Cardiac muscle cell (in vitro differentiated cells and primary cell): ENCODE results near the gene FANCE. TPM values are rescaled to one million over a fixed set of nuclear protein-coding genes. Genes with fewer than 3 reads are reported as not detected.

Source experiments
- DNase-seq, 2 donors: peaks; one replicate each; pipeline versions ENCODE4 v3.0.0 to v3.0.0-alpha.2; 2010 to 2017; ENCODE audit warnings: low read depth in 1 of 2, low spot score in 1 of 2
- H3K27ac ChIP-seq: fragments of 200-600 bp; sonication (generic); 2 replicates; pipeline ENCODE4 v1.5.1; 2016
- H3K27me3 ChIP-seq: fragments of 200-600 bp; sonication (generic); 2 replicates; pipeline ENCODE4 v1.6.0; 2016; ENCODE audit warnings: control low read depth
- H3K36me3 ChIP-seq: fragments of 200-600 bp; sonication (generic); 2 replicates; pipeline ENCODE4 v1.5.1; 2016; ENCODE audit warnings: control low read depth
- H3K4me1 ChIP-seq: fragments of 200-600 bp; sonication (generic); 2 replicates; pipeline ENCODE4 v1.8.1; 2017; ENCODE audit warnings: low read depth, mild to moderate bottlenecking, mixed run types
- H3K4me3 ChIP-seq: fragments of 200-600 bp; sonication (generic); 2 replicates; pipeline ENCODE4 v1.5.1; 2016; ENCODE audit warnings: mild to moderate bottlenecking
- H3K9me3 ChIP-seq: fragments of 200-600 bp; sonication (generic); 2 replicates; pipeline ENCODE4 v1.5.1; 2017; ENCODE audit warnings: low read depth, mild to moderate bottlenecking, control low read depth
- polyA plus RNA-seq: library from polyadenylated mRNA; unstranded; fragments of >200 nt; fragmentation: Nextera tagmentation; extraction: Ambion mirVana; gene quantifications from 2 replicates; pipeline ENCODE4 v1.2.1, GENCODE V29; 2016
- total RNA-seq: library from RNA; depleted of rRNA; stranded (reverse); fragments of >200 nt; gene quantifications from 2 replicates; pipeline ENCODE4 v1.2.3, GENCODE V29; 2016
- TF ChIP-seq, protein P1 (sequence below): IDR thresholded peaks from 2 replicates; pipeline ENCODE4 v1.5.1; 2012; ENCODE audit warnings: low read depth, mild to moderate bottlenecking, low read length

The FANCE gene
- total and polyA plus RNA-seq, 2 experiments from 2014 or later = 19.4 to 28.1 TPM

DNA sequence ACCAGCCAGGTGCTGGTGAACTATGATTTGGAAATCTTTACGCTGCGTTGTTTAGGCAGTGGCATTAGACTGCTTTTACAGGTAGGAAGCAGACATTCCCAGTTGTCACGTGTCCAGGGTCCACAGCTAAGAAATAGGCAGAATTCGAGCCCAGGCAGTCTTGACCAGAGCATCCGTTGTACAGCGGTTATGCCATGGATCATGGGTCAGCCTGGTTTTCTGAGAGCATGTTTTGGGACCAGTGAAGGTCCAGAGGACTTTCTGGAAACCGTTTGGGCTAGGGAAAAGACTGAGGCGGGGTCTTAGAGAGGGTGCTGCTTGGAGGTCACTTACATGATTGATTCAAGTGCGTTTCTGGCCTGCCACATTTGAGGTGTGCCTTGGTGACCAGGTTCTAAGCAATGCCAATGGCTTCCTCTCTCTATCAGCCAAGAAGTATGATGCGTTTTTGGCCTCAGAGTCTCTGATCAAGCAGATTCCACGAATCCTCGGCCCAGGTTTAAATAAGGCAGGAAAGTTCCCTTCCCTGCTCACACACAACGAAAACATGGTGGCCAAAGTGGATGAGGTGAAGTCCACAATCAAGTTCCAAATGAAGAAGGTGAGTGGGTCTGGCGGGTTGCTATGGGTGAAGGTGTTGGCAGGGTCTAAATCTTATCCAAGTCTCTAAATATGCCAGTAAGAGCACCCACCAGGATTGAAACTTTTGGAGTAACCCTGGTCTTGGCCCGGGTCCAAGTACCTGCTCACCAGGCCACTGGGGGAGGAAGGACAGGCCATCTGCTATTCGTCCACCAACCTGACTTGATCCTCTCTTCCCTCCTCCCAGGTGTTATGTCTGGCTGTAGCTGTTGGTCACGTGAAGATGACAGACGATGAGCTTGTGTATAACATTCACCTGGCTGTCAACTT lies 17.9 kb downstream of the FANCE start:
- no peaks in the 10 kb centered on the region for H3K9me3 ChIP-seq
- H3K4me3 ChIP-seq = peak overlapping the region; percentile 58
- TF ChIP-seq, protein P1, sequence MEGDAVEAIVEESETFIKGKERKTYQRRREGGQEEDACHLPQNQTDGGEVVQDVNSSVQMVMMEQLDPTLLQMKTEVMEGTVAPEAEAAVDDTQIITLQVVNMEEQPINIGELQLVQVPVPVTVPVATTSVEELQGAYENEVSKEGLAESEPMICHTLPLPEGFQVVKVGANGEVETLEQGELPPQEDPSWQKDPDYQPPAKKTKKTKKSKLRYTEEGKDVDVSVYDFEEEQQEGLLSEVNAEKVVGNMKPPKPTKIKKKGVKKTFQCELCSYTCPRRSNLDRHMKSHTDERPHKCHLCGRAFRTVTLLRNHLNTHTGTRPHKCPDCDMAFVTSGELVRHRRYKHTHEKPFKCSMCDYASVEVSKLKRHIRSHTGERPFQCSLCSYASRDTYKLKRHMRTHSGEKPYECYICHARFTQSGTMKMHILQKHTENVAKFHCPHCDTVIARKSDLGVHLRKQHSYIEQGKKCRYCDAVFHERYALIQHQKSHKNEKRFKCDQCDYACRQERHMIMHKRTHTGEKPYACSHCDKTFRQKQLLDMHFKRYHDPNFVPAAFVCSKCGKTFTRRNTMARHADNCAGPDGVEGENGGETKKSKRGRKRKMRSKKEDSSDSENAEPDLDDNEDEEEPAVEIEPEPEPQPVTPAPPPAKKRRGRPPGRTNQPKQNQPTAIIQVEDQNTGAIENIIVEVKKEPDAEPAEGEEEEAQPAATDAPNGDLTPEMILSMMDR = no peak
- peaks cover 34% of the 10 kb centered on the region for H3K36me3 ChIP-seq
- peaks cover 16% of the 10 kb centered on the region for H3K4me1 ChIP-seq
- DNase-seq = peak; percentile 34 to 44
- H3K27me3 ChIP-seq = no peaks in the 10 kb centered on the region
- peak overlapping the region; percentile 85 for H3K27ac ChIP-seq

DNA sequence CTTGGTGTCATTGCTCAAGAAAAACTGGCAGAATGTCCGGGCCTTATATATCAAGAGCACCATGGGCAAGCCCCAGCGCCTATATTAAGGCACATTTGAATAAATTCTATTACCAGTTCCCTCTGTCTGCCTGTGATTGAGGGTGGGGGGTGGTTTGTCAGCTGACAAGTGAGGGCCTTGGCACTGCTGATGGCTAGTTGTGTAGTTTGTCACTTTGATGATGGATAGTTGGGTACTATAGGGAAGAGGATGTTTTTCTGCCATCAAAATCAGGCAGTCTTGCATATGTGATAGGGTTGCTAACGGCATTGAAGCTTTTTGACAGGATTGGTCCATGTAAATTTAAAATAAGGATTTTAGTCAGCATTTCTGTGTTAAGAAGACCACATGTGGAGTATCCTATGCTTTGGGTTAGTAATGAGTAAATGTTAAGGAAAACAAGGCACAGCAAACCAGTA lies 18.6 kb downstream of the FANCE start:
- H3K9me3 ChIP-seq = no peaks in the 10 kb centered on the region
- peak overlapping the region; percentile 85 for H3K27ac ChIP-seq
- no peaks in the 10 kb centered on the region for H3K27me3 ChIP-seq
- TF ChIP-seq, protein P1 = no peak
- peaks cover 16% of the 10 kb centered on the region for H3K4me1 ChIP-seq
- DNase-seq = no peak
- H3K36me3 ChIP-seq = peaks cover 29% of the 10 kb centered on the region
- no peak overlapping the region for H3K4me3 ChIP-seq

DNA sequence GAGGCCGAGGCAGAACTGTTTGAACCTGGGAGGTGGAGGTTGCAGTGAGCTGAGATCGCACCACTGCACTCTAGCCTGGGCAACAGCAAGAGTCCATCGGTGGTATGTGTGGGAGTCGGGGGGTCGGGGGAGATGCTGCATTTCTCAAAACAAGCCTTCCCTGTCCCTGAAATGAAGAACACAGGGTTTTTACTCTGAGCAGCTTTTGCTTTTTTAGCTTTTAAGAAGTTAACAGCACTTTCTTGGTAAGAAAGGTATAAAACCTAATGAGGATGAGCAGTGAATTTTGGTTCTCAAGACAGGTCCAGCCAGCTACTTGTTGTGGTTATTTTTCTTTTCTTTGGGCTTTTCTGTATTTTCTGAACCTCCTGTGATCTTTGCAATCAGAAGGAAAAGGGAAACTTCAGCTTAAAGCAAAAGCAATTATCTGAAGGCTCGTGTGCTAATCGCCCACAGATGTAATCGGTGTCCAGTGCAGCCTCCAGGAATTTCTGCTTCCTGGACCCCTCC lies 19.8 kb downstream of the FANCE start:
- H3K4me1 ChIP-seq = peaks cover 16% of the 10 kb centered on the region
- TF ChIP-seq, protein P1 = no peak
- H3K36me3 ChIP-seq = peaks cover 27% of the 10 kb centered on the region
- no peaks in the 10 kb centered on the region for H3K9me3 ChIP-seq
- DNase-seq = peak in 1 of 2 donors; percentile 21
- H3K4me3 ChIP-seq = no peak overlapping the region
- H3K27ac ChIP-seq = peak overlapping the region; percentile 62
- no peaks in the 10 kb centered on the region for H3K27me3 ChIP-seq

DNA sequence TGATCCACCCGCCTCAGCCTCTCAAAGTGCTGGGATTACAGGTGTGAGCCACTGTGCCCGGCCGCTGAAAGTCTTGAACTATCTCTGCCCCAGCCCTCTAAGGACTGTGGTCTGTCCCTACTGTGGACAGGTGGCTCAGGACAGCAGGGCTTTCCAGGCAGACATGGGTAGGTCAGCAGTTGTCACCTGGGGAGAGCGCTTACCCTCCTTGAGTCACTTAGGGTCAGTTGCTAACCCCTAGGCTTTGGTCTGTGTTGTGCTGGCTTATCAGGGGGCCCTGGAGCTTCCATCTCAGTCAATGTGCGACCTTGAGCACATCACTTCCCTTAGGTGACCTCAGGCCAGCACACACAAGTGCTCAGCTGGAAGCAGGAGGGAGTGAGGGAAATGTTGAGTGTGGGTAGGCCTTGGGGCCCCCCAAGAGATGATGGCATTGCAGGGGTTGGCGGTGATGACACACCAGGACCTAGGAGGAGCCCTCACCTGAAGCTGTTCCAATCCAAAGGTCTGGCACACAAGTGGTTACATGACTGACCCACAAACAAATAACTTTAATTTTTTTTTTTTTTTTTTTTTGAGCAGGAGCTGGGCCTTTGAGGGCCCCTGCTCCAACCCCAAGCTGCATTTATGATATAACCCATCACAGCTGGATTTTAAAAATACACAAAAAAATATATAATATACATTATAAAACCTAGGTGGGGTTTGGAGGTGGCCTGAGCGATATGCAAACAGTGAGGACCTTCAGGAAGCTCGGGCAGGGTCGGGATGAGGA lies 21.1 kb downstream of the FANCE start:
- DNase-seq = no peak
- TF ChIP-seq, protein P1 = no peak
- Histone ChIP-seq H3K27ac (peak overlapping the region; percentile 69), H3K36me3 (peaks cover 31% of the 10 kb centered on the region), H3K27me3 (no peaks in the 10 kb centered on the region), H3K4me1 (peaks cover 16% of the 10 kb centered on the region), H3K4me3 (no peak overlapping the region), H3K9me3 (no peaks in the 10 kb centered on the region)

- DNase-seq = no peak
- H3K36me3 ChIP-seq = peaks cover 33% of the 10 kb centered on the region
- H3K27ac ChIP-seq = peak overlapping the region; percentile 69
- H3K9me3 ChIP-seq = no peaks in the 10 kb centered on the region
- no peaks in the 10 kb centered on the region for H3K27me3 ChIP-seq
- TF ChIP-seq, protein P1 = no peak
- H3K4me1 ChIP-seq = peaks cover 16% of the 10 kb centered on the region
- H3K4me3 ChIP-seq = no peak overlapping the region
Observed at GRCh38 chr6:35473850-35474130, 21.7 kb downstream of the FANCE start.
